HG03103 (cell line): ENCODE measurements around the gene RAI1.

Source experiments
- ATAC-seq: cut with Tn5 transposase; IDR thresholded peaks from one replicate; pipeline ENCODE4 v1.9.1; 2021; ENCODE audit warnings: low read depth; ENCODE audit not compliant: unreplicated experiment

Gene RAI1

DNA sequence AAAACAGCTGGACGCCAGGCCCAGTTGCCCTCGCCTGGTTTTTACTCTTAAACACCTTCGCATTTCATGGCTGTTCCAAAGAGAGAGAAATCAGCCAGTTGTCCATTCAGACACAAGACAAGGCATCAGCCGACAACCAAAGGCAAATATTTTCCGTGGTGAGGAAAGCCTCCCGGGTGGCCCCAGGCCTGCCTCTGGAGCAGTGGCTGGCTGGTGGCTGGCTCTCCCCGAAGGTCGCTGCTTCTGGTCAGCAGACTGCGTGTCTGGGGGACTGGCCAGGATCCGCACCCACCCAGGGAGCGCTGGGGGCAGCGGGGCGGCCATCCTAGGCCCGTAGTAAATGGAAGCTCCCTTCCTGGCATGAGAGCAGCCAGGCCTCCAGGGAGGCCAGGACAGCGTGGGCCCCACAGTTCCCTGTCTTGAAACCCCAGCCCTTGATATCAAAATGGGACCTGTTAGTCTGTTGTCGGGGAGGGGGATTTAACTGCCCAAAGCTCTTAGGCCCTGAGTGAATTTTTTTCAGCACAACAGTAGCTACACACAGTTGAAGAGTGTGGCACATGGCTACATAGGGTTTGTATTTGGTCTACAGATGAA, 97.9 kb downstream of the RAI1 start:
- ATAC-seq = no peak

GRCh38 chr17:17780922-17781590, 99.8 kb downstream of the RAI1 start:
- ATAC-seq = no peak

- ATAC-seq = no peak
Observed at GRCh38 chr17:17781591-17782496, 100.6 kb downstream of the RAI1 start.

DNA sequence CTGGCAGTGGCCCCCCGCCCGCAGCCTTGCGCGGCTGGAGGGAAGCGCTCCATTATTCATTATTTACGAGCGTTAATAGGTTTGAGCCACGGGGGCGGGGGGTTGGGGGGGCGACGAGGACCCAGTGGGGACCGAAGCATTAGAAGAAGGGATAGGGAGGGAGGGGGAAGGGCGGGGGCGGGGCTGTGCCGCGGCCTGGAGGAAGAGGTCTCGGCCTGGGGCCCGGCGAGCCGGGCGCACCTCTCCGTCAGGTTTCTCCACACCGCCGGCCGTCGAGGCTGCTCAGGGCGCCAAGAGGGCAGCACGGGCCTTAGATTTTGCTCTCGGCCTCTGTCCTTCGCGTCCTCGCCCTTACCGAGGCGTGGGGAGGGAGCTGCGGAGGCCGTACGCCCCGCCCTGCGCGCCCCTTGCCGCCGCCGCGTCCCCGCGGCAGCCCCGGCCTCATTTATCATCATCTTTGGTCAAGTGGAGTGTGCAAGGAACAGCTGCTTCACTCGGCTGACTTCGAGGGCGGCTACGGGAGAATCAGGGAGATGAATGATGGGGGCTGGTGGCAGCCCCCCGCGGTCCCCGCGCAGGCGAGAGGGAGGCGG, 101.4 kb downstream of the RAI1 start:
- ATAC-seq = no peak

DNA sequence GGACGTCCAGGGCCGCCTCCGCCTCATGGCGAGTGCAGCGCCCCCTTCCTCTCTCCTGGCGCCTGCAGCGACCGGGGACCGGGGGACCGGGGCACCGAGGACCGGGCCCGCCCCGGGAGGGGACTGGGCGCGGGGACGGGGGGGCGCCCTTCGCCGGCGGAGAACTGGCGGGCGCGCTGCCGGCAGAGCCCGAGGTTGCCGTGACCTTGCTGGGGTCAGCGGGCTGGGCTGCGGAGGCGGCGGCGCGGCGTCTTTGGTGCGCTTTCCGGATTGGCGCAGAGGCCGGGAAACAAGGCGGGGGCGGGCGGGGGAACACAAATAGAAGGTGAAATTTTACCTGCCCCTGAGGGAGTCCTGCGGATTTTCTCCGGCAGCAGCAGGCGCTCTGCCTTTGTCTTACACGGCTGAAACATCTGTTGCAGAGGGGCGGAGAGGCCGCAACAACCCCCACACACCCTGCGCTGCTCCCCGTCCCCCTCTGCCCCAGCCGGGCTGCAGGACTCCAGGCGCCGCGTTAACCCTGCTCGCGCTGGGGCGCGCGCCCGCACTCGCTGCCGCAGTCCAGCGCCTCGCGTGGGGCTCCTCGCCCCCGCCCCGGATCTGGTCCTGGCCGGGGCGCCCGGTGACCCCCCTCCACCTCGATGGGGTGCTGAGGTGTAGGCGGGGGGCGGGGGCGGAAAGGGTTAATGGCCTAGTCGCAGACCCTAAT, 102.0 kb downstream of the RAI1 start:
- ATAC-seq = no peak

DNA sequence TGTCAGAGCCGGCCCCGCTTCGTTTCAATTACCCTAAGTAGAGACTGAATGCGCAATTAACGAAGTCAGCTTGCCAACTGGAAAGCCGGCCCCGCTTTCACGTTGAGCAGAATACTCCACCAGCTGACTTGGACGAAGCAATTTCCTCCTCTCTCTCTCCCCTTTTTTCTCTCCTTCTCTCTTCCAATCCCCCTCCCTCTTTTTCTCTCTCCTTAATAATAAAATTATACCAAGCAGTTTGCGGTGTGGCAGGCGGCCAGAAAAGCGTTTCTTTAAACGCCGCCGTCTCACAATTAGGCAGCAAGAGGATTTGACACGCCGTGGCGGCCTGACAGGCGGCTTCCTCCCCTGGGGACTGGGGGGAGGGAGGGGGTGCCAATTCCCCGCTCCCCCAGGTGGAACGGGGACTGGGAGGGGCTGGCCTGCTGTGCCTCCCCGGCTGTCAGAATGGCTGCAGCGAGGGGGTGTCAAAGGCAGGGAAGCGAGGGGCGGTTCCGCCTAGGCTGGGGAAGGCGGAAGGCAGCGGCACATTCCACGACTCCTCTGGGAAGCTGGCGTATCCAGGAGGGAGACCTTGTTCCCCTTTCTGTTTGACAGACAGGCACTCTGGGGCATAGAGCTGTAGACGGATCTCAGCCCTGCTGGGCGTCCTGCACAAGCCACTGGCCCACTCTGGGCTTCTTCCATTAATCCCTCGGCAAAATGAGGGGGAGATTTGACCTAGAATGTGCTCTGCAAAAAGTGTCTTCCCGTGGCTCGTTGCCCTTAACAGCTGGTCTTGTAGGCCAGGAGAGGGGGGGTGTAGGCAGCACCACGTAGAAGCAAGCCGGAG, 102.8 kb downstream of the RAI1 start:
- ATAC-seq = no peak

DNA sequence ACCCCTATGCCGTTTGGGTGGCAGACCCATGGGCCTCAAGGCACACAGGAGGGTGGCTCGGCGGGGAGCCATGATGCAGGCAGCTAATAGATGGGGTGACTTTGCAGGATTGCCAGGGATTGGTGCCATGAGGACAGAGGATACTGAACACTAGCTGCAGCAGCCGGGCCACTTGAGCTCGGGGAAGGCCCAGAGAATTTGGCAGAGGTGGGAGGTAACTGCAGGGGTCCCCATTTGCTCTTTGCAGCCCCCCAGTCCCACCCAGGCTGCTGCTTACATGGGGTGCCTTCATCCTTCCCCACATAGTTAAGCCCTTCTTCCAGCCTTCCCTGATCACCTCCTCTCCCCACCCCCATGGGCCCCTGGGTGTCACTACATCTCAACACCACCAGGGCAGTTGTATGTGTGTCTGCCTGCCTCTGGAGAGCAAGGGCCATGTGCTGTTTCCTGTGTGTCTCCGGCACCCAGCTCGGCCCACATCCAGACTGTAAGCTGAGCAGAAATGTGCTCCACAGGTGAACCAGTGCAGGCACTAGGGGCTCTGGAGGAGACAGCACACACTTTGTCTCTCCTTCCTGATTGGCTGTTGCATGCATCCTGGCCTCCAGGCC, 103.5 kb downstream of the RAI1 start:
- ATAC-seq = no peak

DNA sequence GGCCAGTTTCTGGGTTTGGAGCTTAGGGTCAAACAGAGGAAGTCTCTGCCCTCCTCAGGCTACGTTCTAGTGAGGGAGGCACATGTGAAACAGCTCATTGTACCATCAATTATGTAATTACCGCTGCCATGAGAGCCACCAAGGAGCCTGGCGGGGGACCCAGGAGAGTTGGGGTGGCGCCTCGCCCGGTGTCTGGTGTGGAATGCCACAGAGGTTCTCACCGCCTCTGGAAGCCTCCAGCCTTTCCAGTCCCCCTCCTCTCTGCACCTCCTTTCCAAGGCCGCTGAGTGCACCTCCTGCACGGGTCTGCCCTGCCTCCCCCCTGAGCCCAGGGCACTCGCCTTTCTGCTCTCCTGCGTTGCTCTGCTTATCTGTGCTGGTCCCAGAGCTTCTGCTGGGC, 104.1 kb downstream of the RAI1 start:
- no peak for ATAC-seq

DNA sequence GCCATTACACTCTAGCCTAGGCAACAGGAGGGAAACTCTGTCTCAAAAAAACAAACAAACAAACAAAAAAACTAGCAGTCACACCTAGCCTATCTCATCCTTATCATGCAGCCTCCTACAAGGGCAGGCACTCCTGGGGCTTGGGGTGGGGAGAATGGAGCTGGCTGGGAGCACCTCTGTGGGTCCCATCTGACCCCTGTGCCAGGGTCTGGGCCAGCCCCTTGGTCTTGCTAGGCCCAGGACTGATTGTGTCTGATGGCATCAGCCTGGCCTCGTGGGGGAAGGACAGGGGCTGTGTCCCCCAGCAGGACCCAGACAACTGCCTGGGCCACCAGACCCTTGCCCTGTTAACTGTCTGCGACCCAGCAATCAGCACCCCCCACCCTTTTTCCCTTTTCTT, 105.7 kb downstream of the RAI1 start:
- ATAC-seq = no peak

GRCh38 chr17:17787568-17787967, 106.3 kb downstream of the RAI1 start:
- ATAC-seq = no peak

- no peak for ATAC-seq
Observed at GRCh38 chr17:17788967-17789366, 107.7 kb downstream of the RAI1 start.

DNA sequence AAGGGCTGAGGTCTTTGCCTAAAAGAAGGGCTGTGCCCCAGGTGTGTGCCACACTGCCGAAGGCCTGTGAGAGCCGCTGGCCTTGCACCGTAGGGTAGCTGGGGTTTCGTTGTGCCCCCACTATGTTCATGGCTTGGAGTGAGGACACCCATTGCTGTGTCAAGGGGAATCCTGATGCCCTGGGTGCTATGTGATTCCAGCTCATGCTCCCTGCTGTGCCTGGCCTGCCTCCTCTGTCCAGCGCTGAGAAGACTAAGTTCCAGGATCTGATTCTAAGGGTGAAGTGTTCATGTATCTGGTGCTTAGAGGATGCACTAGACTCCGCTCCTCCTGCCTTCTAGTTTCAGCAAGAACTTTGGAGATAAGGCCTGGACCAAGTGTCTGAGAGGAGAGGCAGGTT, 108.2 kb downstream of the RAI1 start:
- no peak for ATAC-seq

DNA sequence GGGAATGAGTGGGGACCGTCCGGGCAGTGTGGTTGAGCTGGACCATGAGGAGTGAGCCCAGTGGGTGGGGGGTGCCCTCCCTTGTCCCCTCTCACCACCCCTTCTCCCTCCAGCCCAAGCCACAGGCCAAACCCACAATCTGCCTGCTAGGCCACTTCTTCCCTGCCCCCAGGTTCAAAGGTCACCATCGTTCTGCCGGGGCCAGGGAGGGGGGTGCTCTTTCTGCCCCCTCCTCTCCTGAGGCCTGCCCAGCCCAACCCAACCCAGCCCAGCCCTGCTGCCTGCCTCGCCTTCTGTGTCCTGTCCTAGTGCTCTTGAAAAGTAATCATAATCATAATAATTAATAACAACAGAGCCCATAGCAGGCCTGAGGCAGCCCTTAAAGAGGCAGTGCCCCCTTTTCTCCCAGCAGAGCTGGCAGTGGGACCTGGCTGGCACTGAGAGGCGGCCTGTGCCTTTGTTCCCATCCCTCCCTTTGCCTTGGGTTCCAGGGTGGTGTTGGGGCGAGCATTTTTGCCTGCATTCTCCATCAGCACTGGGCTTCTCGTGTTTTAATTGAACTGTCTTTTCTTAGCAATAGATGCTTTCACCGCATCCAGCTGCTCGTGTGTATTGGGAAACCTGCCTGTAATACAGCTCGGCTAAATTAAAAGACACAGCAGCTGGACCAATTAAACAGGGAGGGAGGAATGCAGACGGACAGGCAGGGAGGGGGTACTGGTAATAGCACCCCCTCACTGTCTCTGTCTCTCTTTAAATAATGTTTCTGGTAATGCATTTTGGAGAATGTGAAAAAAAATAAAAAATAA, 108.8 kb downstream of the RAI1 start:
- no peak for ATAC-seq

- ATAC-seq = no peak
Observed at GRCh38 chr17:17790637-17791464, 109.6 kb downstream of the RAI1 start.

GRCh38 chr17:17792037-17792550, 110.8 kb downstream of the RAI1 start:
- ATAC-seq = no peak

- ATAC-seq = no peak
Observed at GRCh38 chr17:17792551-17793377, 111.5 kb downstream of the RAI1 start.
